Measurements from ENCODE around the gene TMEM178B. TPM values are rescaled to one million over a fixed set of nuclear protein-coding genes. Genes with fewer than 3 reads are reported as not detected.

Gene TMEM178B
- polyA plus RNA-seq, 1 of the 3 experiments (the other 2 are of a cell fraction), result 0.20 TPM

DNA sequence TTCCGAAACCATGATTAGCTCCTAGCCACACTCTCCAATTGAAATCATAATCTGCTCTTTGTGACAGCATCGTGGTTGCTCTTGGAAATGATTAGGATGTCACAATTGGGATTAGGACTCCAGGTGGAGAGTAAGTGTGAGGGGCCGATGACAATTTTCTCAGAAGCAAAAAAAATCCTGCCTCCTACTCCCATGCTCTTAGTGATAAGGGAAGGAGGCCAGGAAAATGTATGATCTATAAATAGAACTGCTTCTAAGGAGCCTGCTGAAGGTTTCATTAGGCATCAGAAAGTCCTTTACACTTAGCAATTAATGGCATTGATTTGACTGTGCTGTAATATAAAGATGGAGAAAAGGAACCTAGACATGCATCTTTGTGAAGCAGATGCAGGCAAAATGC lies 251.0 kb downstream of the TMEM178B start:
- WGBS (ENCODE audit: low lambda C conversion rate), result 15% methylated on average over 3 of the region's 3 CpGs
- peaks cover 5% of the 10 kb centered on the region; the same call in 1 of the 2 replicates for H3K9me3 ChIP-seq
- no peaks in the 10 kb centered on the region for H3F3A ChIP-seq (replicated peaks; ENCODE audit: insufficient read depth)
- H2AFZ ChIP-seq (ENCODE audit: low read depth), result no peak overlapping the region
- no peaks in the 10 kb centered on the region for H3K9me2 ChIP-seq
- no peak for DNase-seq
- H3K4me3 ChIP-seq (ENCODE audit: low read depth in 2 of 2, low read length in 1 of 2), result no peak overlapping the region
- no peaks in the 10 kb centered on the region for H3K36me3 ChIP-seq (replicated peaks in 1 of 2; ENCODE audit: control insufficient read depth in 1 of 2, insufficient read depth in 2 of 2, low read length in 1 of 2)
- TF ChIP-seq ELF1 (IDR thresholded peaks at IDR 0.05) (no peak), SIN3A (IDR thresholded peaks at IDR 0.05; ENCODE audit: borderline replicate concordance, low read depth, low read length) (no peak), NFIC (IDR thresholded peaks at IDR 0.05; ENCODE audit: borderline replicate concordance) (no peak), YY1 (IDR thresholded peaks at IDR 0.05; ENCODE audit: low read depth) (no peak), EZH2phosphoT487 (IDR thresholded peaks at IDR 0.05; ENCODE audit: borderline replicate concordance, low read depth) (no peak), GATA2 (CRISPR knock-in tag; IDR thresholded peaks at IDR 0.05) (no peak), TEAD4 (IDR thresholded peaks at IDR 0.05; ENCODE audit: borderline replicate concordance, insufficient read depth) (no peak), RFX5 (IDR thresholded peaks at IDR 0.05; ENCODE audit: low read length) (no peak), RXRA (IDR thresholded peaks at IDR 0.05; ENCODE audit: borderline replicate concordance, low read depth) (no peak)
- TF ChIP-seq, protein P1, sequence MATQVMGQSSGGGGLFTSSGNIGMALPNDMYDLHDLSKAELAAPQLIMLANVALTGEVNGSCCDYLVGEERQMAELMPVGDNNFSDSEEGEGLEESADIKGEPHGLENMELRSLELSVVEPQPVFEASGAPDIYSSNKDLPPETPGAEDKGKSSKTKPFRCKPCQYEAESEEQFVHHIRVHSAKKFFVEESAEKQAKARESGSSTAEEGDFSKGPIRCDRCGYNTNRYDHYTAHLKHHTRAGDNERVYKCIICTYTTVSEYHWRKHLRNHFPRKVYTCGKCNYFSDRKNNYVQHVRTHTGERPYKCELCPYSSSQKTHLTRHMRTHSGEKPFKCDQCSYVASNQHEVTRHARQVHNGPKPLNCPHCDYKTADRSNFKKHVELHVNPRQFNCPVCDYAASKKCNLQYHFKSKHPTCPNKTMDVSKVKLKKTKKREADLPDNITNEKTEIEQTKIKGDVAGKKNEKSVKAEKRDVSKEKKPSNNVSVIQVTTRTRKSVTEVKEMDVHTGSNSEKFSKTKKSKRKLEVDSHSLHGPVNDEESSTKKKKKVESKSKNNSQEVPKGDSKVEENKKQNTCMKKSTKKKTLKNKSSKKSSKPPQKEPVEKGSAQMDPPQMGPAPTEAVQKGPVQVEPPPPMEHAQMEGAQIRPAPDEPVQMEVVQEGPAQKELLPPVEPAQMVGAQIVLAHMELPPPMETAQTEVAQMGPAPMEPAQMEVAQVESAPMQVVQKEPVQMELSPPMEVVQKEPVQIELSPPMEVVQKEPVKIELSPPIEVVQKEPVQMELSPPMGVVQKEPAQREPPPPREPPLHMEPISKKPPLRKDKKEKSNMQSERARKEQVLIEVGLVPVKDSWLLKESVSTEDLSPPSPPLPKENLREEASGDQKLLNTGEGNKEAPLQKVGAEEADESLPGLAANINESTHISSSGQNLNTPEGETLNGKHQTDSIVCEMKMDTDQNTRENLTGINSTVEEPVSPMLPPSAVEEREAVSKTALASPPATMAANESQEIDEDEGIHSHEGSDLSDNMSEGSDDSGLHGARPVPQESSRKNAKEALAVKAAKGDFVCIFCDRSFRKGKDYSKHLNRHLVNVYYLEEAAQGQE (IDR thresholded peaks at IDR 0.05; ENCODE audit: low read depth, low read length), result no peak
- H3K27me3 ChIP-seq (ENCODE audit: insufficient read depth), result no peaks in the 10 kb centered on the region
- no peak overlapping the region for H3K9ac ChIP-seq
- H3K27ac ChIP-seq (ENCODE audit: low read depth in 2 of 2, low read length in 1 of 2), result no peak overlapping the region
- CTCF ChIA-PET, result no interaction called here
- H3K4me2 ChIP-seq, result no peak overlapping the region
- peaks cover 0 to 2% of the 10 kb centered on the region in 2 experiments; a peak in 1 of 4 replicates for H3K4me1 ChIP-seq (ENCODE audit: control insufficient read depth in 1 of 2, insufficient read depth in 2 of 2, low read depth in 1 of 2, low read length in 1 of 2)
- POLR2A ChIA-PET, result no interaction called here
- no peaks in the 10 kb centered on the region for H4K20me1 ChIP-seq (ENCODE audit: insufficient read depth)
- H3K79me2 ChIP-seq (ENCODE audit: insufficient read depth), result no peaks in the 10 kb centered on the region

DNA sequence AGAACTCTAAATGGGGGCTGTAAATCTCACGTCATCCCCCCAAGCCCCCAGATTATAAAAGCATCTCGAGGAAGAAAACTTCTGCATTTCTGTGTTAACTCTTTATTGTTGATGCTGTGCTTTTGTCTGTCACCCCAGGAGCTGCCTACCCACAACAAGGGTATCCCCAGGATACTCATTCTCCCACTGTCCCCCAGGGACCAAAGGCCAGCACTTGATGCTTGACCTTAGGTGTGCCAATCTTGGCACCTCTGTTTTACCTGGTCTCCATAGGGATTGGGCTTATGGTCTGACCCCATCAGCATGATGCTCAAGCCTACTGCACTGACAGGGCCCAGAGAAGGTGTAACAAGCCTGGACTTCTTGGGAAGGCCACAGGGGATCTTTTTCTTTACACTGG lies 251.4 kb downstream of the TMEM178B start:
- no peak overlapping the region for H2AFZ ChIP-seq (ENCODE audit: low read depth)
- no peaks in the 10 kb centered on the region for H3K27me3 ChIP-seq (ENCODE audit: insufficient read depth)
- WGBS (ENCODE audit: low lambda C conversion rate), result 10% methylated on average over 2 of the region's 2 CpGs
- ChIA-PET CTCF (no interaction called here), POLR2A (no interaction called here)
- H4K20me1 ChIP-seq (ENCODE audit: insufficient read depth), result no peaks in the 10 kb centered on the region
- H3F3A ChIP-seq (replicated peaks; ENCODE audit: insufficient read depth), result no peaks in the 10 kb centered on the region
- no peaks in the 10 kb centered on the region for H3K79me2 ChIP-seq (ENCODE audit: insufficient read depth)
- TF ChIP-seq SMC3 (IDR thresholded peaks at IDR 0.05; ENCODE audit: low read depth, low read length) (no peak), JUND (IDR thresholded peaks at IDR 0.05) (no peak)
- no peak overlapping the region for H3K27ac ChIP-seq (ENCODE audit: low read depth in 2 of 2, low read length in 1 of 2)
- no peaks in the 10 kb centered on the region for H3K36me3 ChIP-seq (replicated peaks in 1 of 2; ENCODE audit: control insufficient read depth in 1 of 2, insufficient read depth in 2 of 2, low read length in 1 of 2)
- peaks cover 5% of the 10 kb centered on the region; the same call in 1 of the 2 replicates for H3K9me3 ChIP-seq
- no peak overlapping the region for H3K4me2 ChIP-seq
- no peak for DNase-seq
- H3K4me1 ChIP-seq (ENCODE audit: control insufficient read depth in 1 of 2, insufficient read depth in 2 of 2, low read depth in 1 of 2, low read length in 1 of 2), result peaks cover 0 to 2% of the 10 kb centered on the region in 2 experiments; a peak in 1 of 4 replicates
- no peak overlapping the region for H3K4me3 ChIP-seq (ENCODE audit: low read depth in 2 of 2, low read length in 1 of 2)
- no peak overlapping the region for H3K9ac ChIP-seq
- H3K9me2 ChIP-seq, result no peaks in the 10 kb centered on the region

Data from SK-N-SH (cell line).